ENCODE measurements around the gene KCNJ6.

The KCNJ6 gene

DNA sequence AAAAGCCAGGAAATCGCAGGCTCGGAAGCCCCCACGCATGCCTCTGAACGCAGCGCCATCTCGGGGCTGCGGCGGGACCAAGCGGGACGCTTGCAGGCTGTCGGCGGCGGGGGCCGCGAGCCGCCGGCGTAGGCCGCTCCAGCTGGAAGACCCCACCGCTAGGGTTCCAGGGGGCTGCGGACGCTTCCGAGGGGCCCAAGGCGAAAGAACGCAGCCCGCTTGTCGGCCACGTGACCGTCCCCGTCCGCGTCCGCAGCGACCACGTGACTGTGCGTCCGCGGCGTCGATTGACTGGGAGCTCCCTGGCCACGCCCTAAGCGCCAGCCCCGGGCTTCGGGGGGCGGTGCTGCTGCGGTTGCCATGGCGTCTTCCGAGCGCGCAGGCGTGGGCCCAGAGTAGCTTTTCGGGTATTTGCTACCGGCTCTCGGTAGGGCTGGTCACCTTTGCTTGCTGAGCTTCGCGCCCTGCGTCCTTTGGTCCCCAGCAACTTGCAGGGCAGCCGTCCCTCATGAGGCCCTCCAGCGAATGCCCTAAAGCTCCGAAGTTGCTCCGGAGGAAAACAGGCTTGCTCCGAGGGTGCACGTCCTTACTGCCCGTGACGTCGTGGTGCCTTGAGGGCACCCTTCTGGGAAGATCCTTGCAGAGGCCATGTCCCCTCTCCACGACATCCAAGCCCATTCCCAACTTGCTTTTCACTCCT, 352.5 kb downstream of the KCNJ6 start:
- peak overlapping the region; percentile 86 for H2AFZ ChIP-seq (ENCODE audit: low read length, unreplicated experiment)
- H3K79me2 ChIP-seq (ENCODE audit: control insufficient read depth, insufficient read depth, low read length, unreplicated experiment): no peaks in the 10 kb centered on the region
- H3K27me3 ChIP-seq (ENCODE audit: insufficient read depth, low read length): 0 out of 2 replicates have a peak, but pooled peaks cover 4% of the 10 kb centered on the region
- peak overlapping the region; percentile 90 for H3K27ac ChIP-seq (ENCODE audit: low read depth, low read length)
- H3K36me3 ChIP-seq (ENCODE audit: insufficient read depth, low read length): no peaks in the 10 kb centered on the region
- peaks cover 15% of the 10 kb centered on the region for H3K4me1 ChIP-seq (ENCODE audit: control insufficient read depth, insufficient read depth, low read length, unreplicated experiment)
- H3K4me3 ChIP-seq (ENCODE audit: low read depth, low read length): peak overlapping the region; percentile 81

DNA sequence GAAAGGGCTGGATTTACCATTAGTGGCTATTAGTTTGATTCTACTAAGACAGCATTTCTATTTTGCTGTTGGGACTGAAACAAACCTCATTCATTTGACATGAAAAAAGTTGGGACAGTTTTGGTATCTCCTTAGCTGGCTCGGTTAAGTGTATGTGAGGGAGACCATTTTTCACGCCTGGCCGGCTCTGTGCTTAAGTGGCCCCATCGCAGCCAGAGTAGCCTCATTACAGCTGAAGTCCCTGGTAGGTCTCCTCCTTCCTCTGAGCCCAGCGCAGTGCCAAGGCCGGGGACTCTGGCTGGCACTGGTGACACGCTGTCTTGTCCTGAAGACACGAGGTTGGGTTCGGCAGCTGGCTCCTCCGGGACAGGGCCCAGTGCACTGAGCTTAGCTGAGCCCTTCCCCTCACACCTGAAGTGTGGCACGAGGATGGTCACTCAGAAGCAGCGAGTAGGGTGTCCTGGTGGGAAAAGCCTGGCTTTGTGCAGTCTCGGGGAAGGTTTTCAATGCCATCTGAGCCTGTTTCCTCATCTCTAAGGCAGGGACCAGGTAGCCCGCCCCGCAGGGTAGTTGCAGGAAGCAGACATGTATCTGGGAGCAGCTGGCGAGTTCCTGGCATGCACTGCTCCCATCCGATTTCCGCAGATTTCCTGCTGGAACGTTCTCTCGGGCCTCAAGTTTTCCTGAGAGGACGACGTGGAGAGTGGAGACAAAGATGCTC, 353.2 kb downstream of the KCNJ6 start:
- H2AFZ ChIP-seq (ENCODE audit: low read length, unreplicated experiment): peak overlapping the region; percentile 58

DNA sequence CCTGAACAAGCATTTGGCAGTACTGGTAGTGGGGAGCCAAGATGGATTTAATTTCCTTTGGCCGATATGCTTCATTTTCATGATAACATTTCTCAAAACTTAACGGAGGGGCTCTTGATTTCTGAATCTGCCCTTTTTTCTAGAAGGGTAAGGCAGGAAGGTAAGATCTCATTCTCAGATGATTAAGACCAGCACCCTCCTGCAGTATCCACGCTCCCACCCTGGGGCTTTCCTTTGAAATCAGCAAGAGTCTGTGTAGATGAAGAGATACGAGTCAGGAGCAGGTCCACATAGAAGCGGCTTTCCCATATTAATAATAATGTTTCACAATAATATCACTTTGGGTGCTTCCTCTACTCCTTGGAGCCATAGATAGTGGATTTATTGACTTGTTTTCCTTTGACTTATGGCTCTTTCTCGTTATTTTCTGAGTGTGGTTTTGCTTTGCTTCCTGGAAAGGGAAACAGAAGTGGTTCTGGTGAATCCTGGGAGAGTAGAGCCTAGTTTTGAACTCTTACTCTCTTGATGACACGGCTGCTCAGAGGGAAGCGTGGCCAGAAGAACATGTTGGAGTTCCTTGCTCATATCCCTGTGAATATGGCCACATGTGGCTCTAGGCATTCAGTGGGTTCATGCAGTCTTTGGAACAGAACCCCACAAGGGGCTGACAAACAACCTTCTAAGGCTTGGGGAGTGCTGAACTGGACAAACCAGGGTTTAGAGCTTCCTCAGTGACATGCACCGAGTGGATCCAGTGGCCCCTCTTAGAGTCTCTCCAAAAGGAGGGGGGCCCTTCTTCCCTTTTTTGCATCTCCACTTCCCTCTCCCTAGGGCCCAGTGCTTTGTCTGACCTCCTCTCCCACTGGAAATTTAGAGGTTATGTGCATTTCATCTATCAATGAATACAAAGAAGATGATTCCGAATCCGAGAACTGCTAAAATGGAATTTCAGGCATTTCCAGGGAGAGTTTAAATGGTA, 354.0 kb downstream of the KCNJ6 start:
- Histone ChIP-seq H3K4me3 (ENCODE audit: low read depth, low read length) (peak overlapping the region; percentile 81; the same call in 1 of the 2 replicates), H3K27me3 (ENCODE audit: insufficient read depth, low read length) (no peaks in the 10 kb centered on the region), H3K27ac (ENCODE audit: low read depth, low read length) (no peak overlapping the region), H3K79me2 (ENCODE audit: control insufficient read depth, insufficient read depth, low read length, unreplicated experiment) (no peaks in the 10 kb centered on the region), H3K4me1 (ENCODE audit: control insufficient read depth, insufficient read depth, low read length, unreplicated experiment) (peaks cover 15% of the 10 kb centered on the region), H2AFZ (ENCODE audit: low read length, unreplicated experiment) (no peak overlapping the region), H3K36me3 (ENCODE audit: insufficient read depth, low read length) (no peaks in the 10 kb centered on the region)

More for the DNA sequence above, 353.2 kb downstream of the KCNJ6 start:
- Histone ChIP-seq H3K4me3 (ENCODE audit: low read depth, low read length) (peak overlapping the region; percentile 81), H3K36me3 (ENCODE audit: insufficient read depth, low read length) (no peaks in the 10 kb centered on the region), H3K4me1 (ENCODE audit: control insufficient read depth, insufficient read depth, low read length, unreplicated experiment) (peaks cover 15% of the 10 kb centered on the region), H3K27me3 (ENCODE audit: insufficient read depth, low read length) (0 out of 2 replicates have a peak, but pooled peaks cover under 1% of the 10 kb centered on the region), H3K79me2 (ENCODE audit: control insufficient read depth, insufficient read depth, low read length, unreplicated experiment) (no peaks in the 10 kb centered on the region), H3K27ac (ENCODE audit: low read depth, low read length) (peak overlapping the region; percentile 90)

DNA sequence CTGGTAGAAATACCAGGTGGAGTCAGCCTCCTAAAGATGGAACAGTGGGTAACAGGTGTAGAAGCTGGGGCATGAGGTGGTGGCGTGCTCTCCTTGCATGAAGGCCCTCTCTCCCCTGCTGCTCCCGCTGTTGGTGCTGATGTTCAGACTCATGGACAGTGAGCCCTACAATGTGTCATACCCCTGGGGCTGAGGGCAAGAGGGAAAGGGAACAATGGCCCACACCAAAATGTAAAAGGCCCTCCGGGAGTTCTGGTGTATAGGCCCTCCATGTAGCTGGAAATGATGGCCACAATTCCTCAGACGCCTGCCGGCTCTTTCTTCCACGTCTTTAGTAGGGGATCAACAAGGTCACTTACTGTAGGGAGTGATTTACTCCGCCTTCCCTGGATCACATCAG, 354.8 kb downstream of the KCNJ6 start:
- Histone ChIP-seq H3K4me3 (ENCODE audit: low read depth, low read length) (no peak overlapping the region), H2AFZ (ENCODE audit: low read length, unreplicated experiment) (no peak overlapping the region), H3K27me3 (ENCODE audit: insufficient read depth, low read length) (no peaks in the 10 kb centered on the region), H3K36me3 (ENCODE audit: insufficient read depth, low read length) (no peaks in the 10 kb centered on the region), H3K4me1 (ENCODE audit: control insufficient read depth, insufficient read depth, low read length, unreplicated experiment) (peaks cover 15% of the 10 kb centered on the region), H3K79me2 (ENCODE audit: control insufficient read depth, insufficient read depth, low read length, unreplicated experiment) (no peaks in the 10 kb centered on the region), H3K27ac (ENCODE audit: low read depth, low read length) (no peak overlapping the region)

DNA sequence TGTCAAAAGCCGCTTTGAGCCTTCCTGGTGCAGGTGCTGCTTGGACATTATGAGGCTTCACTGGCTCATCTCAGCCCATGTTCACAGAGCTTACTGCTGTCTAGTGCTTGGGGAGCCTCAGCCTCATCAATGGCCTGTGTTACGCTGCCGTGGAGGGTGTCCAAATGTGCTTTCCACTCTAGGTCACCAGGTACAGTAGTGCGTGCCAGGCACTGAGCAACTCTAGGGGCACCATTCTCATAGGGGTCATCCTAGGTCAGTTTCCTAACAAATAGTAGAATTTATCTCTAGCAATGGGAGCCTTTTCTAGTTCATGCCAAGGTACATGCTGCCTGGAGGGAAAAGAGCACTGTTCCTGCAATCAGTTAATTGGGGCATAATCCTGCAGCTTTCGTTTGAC, 355.9 kb downstream of the KCNJ6 start:
- H3K36me3 ChIP-seq (ENCODE audit: insufficient read depth, low read length): no peaks in the 10 kb centered on the region
- H3K4me1 ChIP-seq (ENCODE audit: control insufficient read depth, insufficient read depth, low read length, unreplicated experiment): peaks cover 15% of the 10 kb centered on the region

DNA sequence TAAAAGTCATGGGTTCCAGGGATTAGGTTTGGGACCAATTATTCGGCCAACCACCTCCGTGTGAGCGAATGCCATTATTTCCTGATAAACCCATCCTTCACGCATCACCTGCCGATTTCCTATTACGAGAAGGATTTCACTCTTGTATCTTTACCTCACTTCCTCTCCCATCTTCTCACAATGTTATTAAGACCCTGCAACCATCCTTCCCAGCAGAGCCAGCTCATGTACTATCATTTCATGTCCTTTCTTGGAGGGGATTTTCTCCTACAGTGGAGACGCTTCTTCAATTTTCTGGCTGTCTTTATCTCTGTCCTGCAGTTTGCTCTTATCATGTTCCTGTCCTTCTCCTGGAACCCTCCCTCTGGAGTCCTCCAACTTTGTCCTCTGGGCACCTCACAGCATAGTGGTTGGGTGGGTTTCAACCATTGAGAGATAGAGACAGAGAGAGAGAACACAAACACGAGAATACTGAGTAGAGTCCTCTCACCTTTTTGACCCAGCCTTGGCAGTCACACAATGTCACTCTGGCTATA, 357.5 kb downstream of the KCNJ6 start:
- Histone ChIP-seq H3K79me2 (ENCODE audit: control insufficient read depth, insufficient read depth, low read length, unreplicated experiment) (no peaks in the 10 kb centered on the region), H3K36me3 (ENCODE audit: insufficient read depth, low read length) (no peaks in the 10 kb centered on the region), H3K27ac (ENCODE audit: low read depth, low read length) (no peak overlapping the region), H2AFZ (ENCODE audit: low read length, unreplicated experiment) (no peak overlapping the region), H3K4me1 (ENCODE audit: control insufficient read depth, insufficient read depth, low read length, unreplicated experiment) (peaks cover 6% of the 10 kb centered on the region), H3K4me3 (ENCODE audit: low read depth, low read length) (no peak overlapping the region), H3K27me3 (ENCODE audit: insufficient read depth, low read length) (0 out of 2 replicates have a peak, but pooled peaks cover 3% of the 10 kb centered on the region)

More for the DNA sequence above, 355.9 kb downstream of the KCNJ6 start:
- Histone ChIP-seq H3K27me3 (ENCODE audit: insufficient read depth, low read length) (no peaks in the 10 kb centered on the region), H3K79me2 (ENCODE audit: control insufficient read depth, insufficient read depth, low read length, unreplicated experiment) (no peaks in the 10 kb centered on the region), H2AFZ (ENCODE audit: low read length, unreplicated experiment) (no peak overlapping the region), H3K4me3 (ENCODE audit: low read depth, low read length) (no peak overlapping the region), H3K27ac (ENCODE audit: low read depth, low read length) (no peak overlapping the region)

Measured in ACC112 (cell line).